Brain microvascular endothelial cell (primary cell): Measurements from ENCODE around the gene DCAF17.

Experiments used
- DNase-seq: peaks from one replicate; pipeline ENCODE4 v3.0.0-alpha.2; 2020
- H3K27ac ChIP-seq: fragments of 250-450 bp; sonication (Bioruptor Pico); 2 replicates; pipeline ENCODE4 v1.5.1; 2020; ENCODE audit warnings: mild to moderate bottlenecking, moderate library complexity
- H3K27me3 ChIP-seq: fragments of 250-450 bp; sonication (Bioruptor Pico); replicated peaks from 2 replicates; pipeline ENCODE4 v1.5.1; 2020; ENCODE audit warnings: mild to moderate bottlenecking
- H3K36me3 ChIP-seq: fragments of 250-450 bp; sonication (Bioruptor Pico); replicated peaks from 2 replicates; pipeline ENCODE4 v1.5.1; 2020; ENCODE audit warnings: mild to moderate bottlenecking
- H3K4me3 ChIP-seq: 2 replicates; pipeline ENCODE4 v1.5.1; 2011; ENCODE audit warnings: low read depth, mild to moderate bottlenecking, control low read depth, low read length, moderate library complexity
- in situ Hi-C: cut with HindIII; loops from 2 replicates; pipeline ENCODE4 v1.10.0; 2017; ENCODE audit warnings: low sequenced_read_pairs, low pct_ligation_motif_present
- TF ChIP-seq, protein P1 (sequence below): IDR thresholded peaks from 2 replicates; pipeline ENCODE4 v1.5.1; 2011; ENCODE audit warnings: low read depth, mild to moderate bottlenecking, moderate library complexity, low read length, control low read depth, inconsistent platforms; ENCODE audit errors: missing control alignments

DCAF17 gene

DNA sequence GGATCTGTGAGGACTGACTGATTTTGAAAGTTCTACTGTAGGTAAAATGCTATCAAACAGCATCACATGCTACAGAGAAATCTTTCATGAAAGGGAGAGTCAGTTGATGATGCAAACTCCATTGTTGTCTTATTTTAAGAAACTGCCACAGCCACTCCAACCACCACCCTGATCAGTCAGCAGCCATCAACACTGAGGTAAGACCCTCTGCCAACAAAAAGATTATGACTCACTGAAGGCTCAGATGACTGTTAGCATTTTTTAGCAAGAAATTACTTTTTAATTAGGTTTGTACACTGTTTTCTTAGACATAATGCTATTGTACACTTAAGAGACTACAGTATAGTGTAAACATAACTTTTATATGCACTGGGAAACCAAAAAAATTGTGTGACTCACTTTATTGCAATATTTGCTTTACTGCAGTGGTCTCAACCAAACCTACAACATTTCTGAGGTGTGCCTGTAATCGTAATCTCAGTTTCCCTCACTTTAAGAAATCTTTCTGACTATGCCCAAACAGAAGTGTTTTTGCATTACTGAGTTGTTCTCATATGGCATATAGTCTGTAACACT lies 43.0 kb upstream of the DCAF17 start:
- peak; percentile 80 for DNase-seq
- no peaks in the 10 kb centered on the region for H3K27me3 ChIP-seq
- in situ Hi-C loops, result no loop called here
- TF ChIP-seq, protein P1, sequence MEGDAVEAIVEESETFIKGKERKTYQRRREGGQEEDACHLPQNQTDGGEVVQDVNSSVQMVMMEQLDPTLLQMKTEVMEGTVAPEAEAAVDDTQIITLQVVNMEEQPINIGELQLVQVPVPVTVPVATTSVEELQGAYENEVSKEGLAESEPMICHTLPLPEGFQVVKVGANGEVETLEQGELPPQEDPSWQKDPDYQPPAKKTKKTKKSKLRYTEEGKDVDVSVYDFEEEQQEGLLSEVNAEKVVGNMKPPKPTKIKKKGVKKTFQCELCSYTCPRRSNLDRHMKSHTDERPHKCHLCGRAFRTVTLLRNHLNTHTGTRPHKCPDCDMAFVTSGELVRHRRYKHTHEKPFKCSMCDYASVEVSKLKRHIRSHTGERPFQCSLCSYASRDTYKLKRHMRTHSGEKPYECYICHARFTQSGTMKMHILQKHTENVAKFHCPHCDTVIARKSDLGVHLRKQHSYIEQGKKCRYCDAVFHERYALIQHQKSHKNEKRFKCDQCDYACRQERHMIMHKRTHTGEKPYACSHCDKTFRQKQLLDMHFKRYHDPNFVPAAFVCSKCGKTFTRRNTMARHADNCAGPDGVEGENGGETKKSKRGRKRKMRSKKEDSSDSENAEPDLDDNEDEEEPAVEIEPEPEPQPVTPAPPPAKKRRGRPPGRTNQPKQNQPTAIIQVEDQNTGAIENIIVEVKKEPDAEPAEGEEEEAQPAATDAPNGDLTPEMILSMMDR, result no peak
- H3K36me3 ChIP-seq, result no peaks in the 10 kb centered on the region
- no peak overlapping the region for H3K4me3 ChIP-seq
- peak overlapping the region; percentile 18 for H3K27ac ChIP-seq

DNA sequence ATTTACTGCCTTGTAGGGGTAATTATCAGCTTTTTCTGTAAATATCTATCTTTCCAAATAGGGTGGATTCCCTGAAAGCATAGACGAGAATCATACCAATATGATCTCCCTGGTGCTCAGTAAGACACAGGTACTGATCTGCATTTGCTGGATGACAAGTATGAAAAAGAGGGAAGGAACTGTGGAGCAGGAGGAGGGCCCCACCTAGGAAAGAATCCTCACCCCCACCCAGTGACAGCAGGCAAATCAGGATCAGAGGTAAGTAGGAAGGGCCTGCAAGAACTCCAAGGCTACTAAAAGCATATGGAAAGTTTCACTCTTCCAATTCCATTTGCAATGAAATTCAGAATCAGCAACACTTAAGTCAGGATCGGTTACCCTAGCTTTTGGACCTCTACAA lies 42.5 kb upstream of the DCAF17 start:
- in situ Hi-C loops, result no loop called here
- TF ChIP-seq, protein P1, result no peak
- no peak for DNase-seq

GRCh38 chr2:171393487-171393886 lies 40.5 kb upstream of the DCAF17 start:
- no peak overlapping the region for H3K27ac ChIP-seq
- DNase-seq, result no peak
- no peak overlapping the region for H3K4me3 ChIP-seq
- in situ Hi-C loops, result no loop called here
- no peaks in the 10 kb centered on the region for H3K36me3 ChIP-seq
- H3K27me3 ChIP-seq, result no peaks in the 10 kb centered on the region
- TF ChIP-seq, protein P1, result no peak

More for the DNA sequence above, 42.5 kb upstream of the DCAF17 start:
- Histone ChIP-seq H3K4me3 (no peak overlapping the region), H3K36me3 (no peaks in the 10 kb centered on the region), H3K27ac (peak overlapping the region; percentile 18), H3K27me3 (no peaks in the 10 kb centered on the region)

DNA sequence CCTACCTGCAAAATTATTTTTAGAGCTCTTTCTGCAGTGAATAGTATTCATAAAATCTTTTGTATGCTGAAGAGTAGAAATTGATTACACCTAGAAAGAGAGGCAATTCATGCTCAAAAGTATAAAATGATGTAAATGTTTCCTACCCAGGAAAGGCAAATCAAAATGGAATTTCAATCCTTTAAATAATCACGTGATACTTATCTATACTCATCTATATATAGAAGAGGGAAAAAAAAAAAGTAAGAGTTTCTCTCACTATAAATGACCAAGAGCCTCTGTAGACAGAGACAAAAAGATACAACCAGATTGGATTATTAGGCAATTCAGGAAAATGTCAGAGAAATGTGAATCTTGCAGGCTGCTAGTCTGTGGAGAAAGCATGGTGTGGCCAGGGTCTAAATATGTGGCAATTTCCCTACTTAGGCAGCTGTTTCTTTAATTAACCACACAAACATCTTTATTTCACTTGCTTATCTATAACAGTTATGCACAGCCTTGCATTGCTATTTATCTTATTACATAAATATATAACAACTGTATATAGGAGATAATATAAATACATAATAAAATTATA lies 39.8 kb upstream of the DCAF17 start:
- in situ Hi-C loops, result no loop called here
- H3K4me3 ChIP-seq, result no peak overlapping the region
- no peaks in the 10 kb centered on the region for H3K27me3 ChIP-seq
- no peaks in the 10 kb centered on the region for H3K36me3 ChIP-seq
- TF ChIP-seq, protein P1, result no peak
- no peak overlapping the region for H3K27ac ChIP-seq
- DNase-seq, result no peak

DNA sequence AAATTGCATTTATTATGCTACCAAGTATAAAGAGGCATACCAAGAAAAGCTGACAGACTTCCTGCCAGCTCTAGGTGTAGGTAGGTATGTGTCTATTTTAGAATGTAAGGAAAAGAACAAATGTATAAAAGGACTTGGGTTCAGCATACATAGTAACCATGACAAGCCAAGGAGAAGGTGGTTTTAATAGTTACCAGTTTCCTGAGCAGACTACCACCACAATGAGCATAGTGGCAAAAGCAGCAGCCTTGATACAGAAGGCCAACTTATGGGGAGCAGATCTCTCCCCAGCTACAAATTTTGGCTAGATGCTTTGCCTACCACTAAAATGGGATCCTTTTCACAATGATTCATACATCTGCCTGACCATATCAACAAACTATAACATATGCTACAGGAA lies 34.7 kb upstream of the DCAF17 start:
- in situ Hi-C loops, result no loop called here
- Histone ChIP-seq H3K27me3 (no peaks in the 10 kb centered on the region), H3K27ac (no peak overlapping the region), H3K36me3 (no peaks in the 10 kb centered on the region), H3K4me3 (no peak overlapping the region)
- no peak for DNase-seq
- TF ChIP-seq, protein P1, result no peak

DNA sequence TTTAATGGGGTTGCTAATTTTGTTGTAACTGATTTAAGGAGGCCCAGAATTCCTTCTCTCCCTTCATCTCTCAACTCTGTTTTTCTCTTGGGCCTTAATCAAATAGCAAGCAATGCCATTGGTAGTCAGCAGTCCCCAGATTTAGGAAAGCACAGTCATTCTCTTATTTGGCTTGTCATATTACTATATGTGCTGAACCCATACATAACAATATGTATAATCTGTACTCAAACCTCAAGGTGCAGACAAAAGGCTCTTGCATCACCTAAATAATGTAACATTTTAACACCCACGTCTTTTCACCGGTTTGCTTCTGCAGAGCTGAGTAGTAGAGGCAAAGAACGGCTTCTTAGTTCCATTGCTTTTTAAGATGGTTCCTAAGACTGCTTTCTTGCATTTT lies 33.6 kb upstream of the DCAF17 start:
- no peak overlapping the region for H3K27ac ChIP-seq
- no peak for DNase-seq
- no peak overlapping the region for H3K4me3 ChIP-seq
- TF ChIP-seq, protein P1, result no peak
- H3K36me3 ChIP-seq, result no peaks in the 10 kb centered on the region
- in situ Hi-C loops, result loop anchor here (25.0 kb wide), 1 partner anchor 238 kb away; the partner anchor contains the start of gene TLK1
- H3K27me3 ChIP-seq, result no peaks in the 10 kb centered on the region
